Skin of body (tissue), 2 donors: Measurements from ENCODE around the gene ARL3. TPM values are rescaled to one million over a fixed set of nuclear protein-coding genes. Genes with fewer than 3 reads are reported as not detected.
"Not testable (repeated sequence)": the region's sequence is repeated elsewhere in the genome, so short reads cannot be mapped to it uniquely, and the experiment has no call there.

Source experiments
- DNase-seq: peaks from one replicate; lab custom pipeline; 2025; lab: John Stamatoyannopoulos, UW
- total RNA-seq: library from RNA; depleted of rRNA; stranded (reverse); fragments of >200 nt; gene quantifications from one replicate; pipeline ENCODE4 v1.2.3, GENCODE V29; 2014

The ARL3 gene
- total RNA-seq, 1 donor from 2014 or later = 6.2 TPM

- no peak for DNase-seq
Observed at GRCh38 chr10:102738692-102739121, 24.5 kb upstream of the ARL3 start.

GRCh38 chr10:102735065-102735562 is 20.9 kb upstream of the ARL3 start:
- no peak for DNase-seq

- DNase-seq = no peak
Observed at GRCh38 chr10:102732661-102733060, 18.5 kb upstream of the ARL3 start.

GRCh38 chr10:102731222-102731800 is 17.1 kb upstream of the ARL3 start:
- no peak for DNase-seq

- DNase-seq = no peak
Observed at GRCh38 chr10:102729029-102730026, 15.1 kb upstream of the ARL3 start.

- DNase-seq = no peak
Observed at GRCh38 chr10:102727037-102727818, 13.0 kb upstream of the ARL3 start.

GRCh38 chr10:102726274-102726673 is 12.1 kb upstream of the ARL3 start:
- DNase-seq = no peak

- no peak for DNase-seq
Observed at GRCh38 chr10:102723989-102724388, 9.8 kb upstream of the ARL3 start.

GRCh38 chr10:102721954-102722353 is 7.8 kb upstream of the ARL3 start:
- DNase-seq = no peak

- no peak for DNase-seq
Observed at GRCh38 chr10:102720775-102721301, 6.6 kb upstream of the ARL3 start.

GRCh38 chr10:102720337-102720736 is 6.1 kb upstream of the ARL3 start:
- no peak for DNase-seq

GRCh38 chr10:102718220-102718619 is 4.0 kb upstream of the ARL3 start:
- DNase-seq = no peak

GRCh38 chr10:102716900-102717565 is 2.8 kb upstream of the ARL3 start:
- DNase-seq = not testable (repeated sequence)

- no peak for DNase-seq
Observed at GRCh38 chr10:102715880-102716279, 1.7 kb upstream of the ARL3 start.

- no peak for DNase-seq
Observed at GRCh38 chr10:102714621-102715455, 641 bp upstream of the ARL3 start, which contains the start of gene SFXN2. TSS of gene SFXN2 (plus strand) at chr10:102714636. CDS start at chr10:102726637, 12,001 bp downstream.

- no peak for DNase-seq
Observed at GRCh38 chr10:102713539-102713813, 721 bp downstream of the ARL3 start.

- peak; percentile 48 for DNase-seq
Observed at GRCh38 chr10:102712843-102713538, 1.2 kb downstream of the ARL3 start.

GRCh38 chr10:102712089-102712488 is 2.1 kb downstream of the ARL3 start:
- DNase-seq = no peak

- no peak for DNase-seq
Observed at GRCh38 chr10:102710609-102711008, 3.6 kb downstream of the ARL3 start.
